Measurements from ENCODE around the gene RNF223. TPM values are rescaled to one million over a fixed set of nuclear protein-coding genes. Genes with fewer than 3 reads are reported as not detected.

RNF223 gene
- 0.22 to 0.45 TPM (median 0.32 TPM) in 3 replicates for polyA plus RNA-seq
- polyA plus RNA-seq (2011; ENCODE audit: low read depth) = 3.1 TPM
- 0.27 and 0.56 TPM in 2 replicates for polyA plus RNA-seq (2011; cell fraction: cytosol; rRNA removed)
- 0.90 and 0.99 TPM in 2 replicates for polyA plus RNA-seq (2011; cell fraction: nucleus; rRNA removed)
- 0.29 and 19.8 TPM in 2 replicates for polyA plus RNA-seq (2012; ENCODE audit: low replicate concordance)
- polyA minus RNA-seq = 0.56 TPM in 1 of 3 replicates, not detected in the others
- polyA minus RNA-seq (2011; cell fraction: cytosol; rRNA and poly(A)+ RNA removed) = not detected
- 1.2 and 1.8 TPM in 2 replicates for polyA minus RNA-seq (2011; cell fraction: nucleus; rRNA and poly(A)+ RNA removed)

- DNase-seq (ENCODE audit: low read depth, low spot score) = peak; percentile 50
- H3K9ac ChIP-seq (ENCODE audit: control insufficient read depth, extremely low read depth, insufficient read depth, low read length) = peak within 1 kb of the TSS; percentile 44
Measured at GRCh38 chr1:1073743-1074587, at the start of gene RNF223. Gene RNF223, minus strand, starts transcription at chr1:1074306. Its CDS starts 1,740 bp downstream, at chr1:1072566.

GRCh38 chr1:1122981-1123480, 48.9 kb upstream of the RNF223 start:
- H3K4me2 ChIP-seq (ENCODE audit: control insufficient read depth, extremely low read depth, insufficient read depth, low read depth, low read length) = no peak overlapping the region
- DNase-seq (ENCODE audit: low read depth, low spot score) (no peak), FAIRE-seq (no peak)
- TF ChIP-seq EZH2 (IDR thresholded peaks at IDR 0.05; ENCODE audit: low read length) (no peak), CTCF (optimal IDR thresholded peaks at IDR 0.05 in 1 of 3, IDR thresholded peaks at IDR 0.05 in 1 of 3, conservative IDR thresholded peaks at IDR 0.05 in 1 of 3; ENCODE audit: extremely low read depth in 1 of 3, insufficient read depth in 2 of 3, low read length in 3 of 3) (no peak)
- H2AFZ ChIP-seq (ENCODE audit: control insufficient read depth, low read length) = no peak overlapping the region
- no peak overlapping the region for H3K4me3 ChIP-seq (ENCODE audit: control insufficient read depth in 2 of 3, extremely low read depth in 1 of 3, insufficient read depth in 2 of 3, low read depth in 1 of 3, low read length in 3 of 3)
- H3K9ac ChIP-seq (ENCODE audit: control insufficient read depth, extremely low read depth, insufficient read depth, low read length) = no peak overlapping the region
- H3K27ac ChIP-seq (ENCODE audit: control insufficient read depth, insufficient read depth, low read length) = no peak overlapping the region
- H4K20me1 ChIP-seq (ENCODE audit: control insufficient read depth, extremely low read depth, insufficient read depth, low read length) = no peaks in the 10 kb centered on the region
- H3K27me3 ChIP-seq (ENCODE audit: control insufficient read depth, extremely low read depth, insufficient read depth, low read length) = peaks cover 9% of the 10 kb centered on the region
- no peaks in the 10 kb centered on the region for H3K36me3 ChIP-seq (ENCODE audit: control insufficient read depth in 2 of 2, extremely low read depth in 1 of 2, insufficient read depth in 2 of 2, low read length in 2 of 2)
- peaks cover 3% of the 10 kb centered on the region for H3K4me1 ChIP-seq (ENCODE audit: control insufficient read depth, extremely low read depth, insufficient read depth, low read length)
- dilution Hi-C loops (cut with MboI; ENCODE audit: extremely low pct_ligation_motif_present, low sequenced_read_pairs) = no loop called here
- no peaks in the 10 kb centered on the region for H3K79me2 ChIP-seq (ENCODE audit: control insufficient read depth, insufficient read depth, low read length)
- H3K9me1 ChIP-seq (ENCODE audit: control insufficient read depth, extremely low read depth, insufficient read depth, low read length) = no peaks in the 10 kb centered on the region
- no peaks in the 10 kb centered on the region for H3K9me3 ChIP-seq (ENCODE audit: control insufficient read depth, low read depth, low read length)

More at GRCh38 chr1:1073743-1074587, at the start of gene RNF223:
- Histone ChIP-seq H3K4me2 (ENCODE audit: control insufficient read depth, extremely low read depth, insufficient read depth, low read depth, low read length) (peak within 1 kb of the TSS; percentile 56), H3K9me3 (ENCODE audit: control insufficient read depth, low read depth, low read length) (no peaks in the 10 kb centered on the region), H3K79me2 (ENCODE audit: control insufficient read depth, insufficient read depth, low read length) (no peaks in the 10 kb centered on the region), H3K4me3 (ENCODE audit: control insufficient read depth in 2 of 3, extremely low read depth in 1 of 3, insufficient read depth in 2 of 3, low read depth in 1 of 3, low read length in 3 of 3) (peak within 1 kb of the TSS in 1 of 3 experiments; percentile 14), H4K20me1 (ENCODE audit: control insufficient read depth, extremely low read depth, insufficient read depth, low read length) (no peaks in the 10 kb centered on the region), H3K36me3 (ENCODE audit: control insufficient read depth in 2 of 2, extremely low read depth in 1 of 2, insufficient read depth in 2 of 2, low read length in 2 of 2) (no peaks in the 10 kb centered on the region), H2AFZ (ENCODE audit: control insufficient read depth, low read length) (no peak within 1 kb of the TSS), H3K27me3 (ENCODE audit: control insufficient read depth, extremely low read depth, insufficient read depth, low read length) (peaks cover 10% of the 10 kb centered on the region), H3K27ac (ENCODE audit: control insufficient read depth, insufficient read depth, low read length) (no peak within 1 kb of the TSS), H3K9me1 (ENCODE audit: control insufficient read depth, extremely low read depth, insufficient read depth, low read length) (no peaks in the 10 kb centered on the region), H3K4me1 (ENCODE audit: control insufficient read depth, extremely low read depth, insufficient read depth, low read length) (peaks cover 15% of the 10 kb centered on the region)
- FAIRE-seq = no peak
- dilution Hi-C loops (cut with MboI; ENCODE audit: extremely low pct_ligation_motif_present, low sequenced_read_pairs) = no loop called here
- no peak for TF ChIP-seq EZH2 (IDR thresholded peaks at IDR 0.05; ENCODE audit: low read length)
- TF ChIP-seq CTCF (optimal IDR thresholded peaks at IDR 0.05 in 1 of 3, IDR thresholded peaks at IDR 0.05 in 1 of 3, conservative IDR thresholded peaks at IDR 0.05 in 1 of 3; ENCODE audit: extremely low read depth in 1 of 3, insufficient read depth in 2 of 3, low read length in 3 of 3) = no peak
